IMR-90 (cell line): ENCODE data around the gene BMX. TPM values are rescaled to one million over a fixed set of nuclear protein-coding genes. Genes with fewer than 3 reads are reported as not detected.

Experiments
- ATAC-seq: fragments of 200-7000 bp; cut with Tn5 transposase; 2 replicates; pipeline ENCODE4 v1.9.1; 2020; ENCODE audit warnings: low read depth, mild to moderate bottlenecking, moderate library complexity
- BruUV-seq: library from RNA; stranded (reverse); fragments of 400-500 nt; replicated peaks from 2 replicates; lab custom pipeline; 2021; lab: Mats Ljungman, UMichigan
- CTCF ChIA-PET: fragments of 300-600 bp; formaldehyde crosslinking; extraction: SDS; loops from one replicate; lab custom pipeline; 2021; ENCODE audit warnings: antibody characterized with exemption; lab: Yijun Ruan, JAX
- POLR2A ChIA-PET: fragments of 300-600 bp; sonication (Branson Sonifier 250); formaldehyde crosslinking; loops from one replicate; lab custom pipeline; 2022; ENCODE audit warnings: antibody characterized with exemption; ENCODE audit not compliant: unreplicated experiment; lab: Charles Lee
- DNase-seq: peaks from one replicate; pipeline ENCODE4 v3.0.0; 2013
- H2AFZ ChIP-seq: replicated peaks from 2 replicates; pipeline ENCODE3; 2013; ENCODE audit warnings: low read length, mild to moderate bottlenecking; ENCODE audit not compliant: poor library complexity
- H2AK5ac ChIP-seq: 2 replicates; pipeline ENCODE4 v1.6.1; 2013; ENCODE audit warnings: low read depth, low read length, inconsistent platforms
- H2AK9ac ChIP-seq: replicated peaks from 2 replicates; pipeline ENCODE3; 2013; ENCODE audit warnings: mild to moderate bottlenecking, low read depth, low read length, moderate library complexity; ENCODE audit not compliant: poor library complexity
- H2BK120ac ChIP-seq: 2 replicates; pipeline ENCODE4 v1.6.1; 2013; ENCODE audit warnings: low read depth, low read length, inconsistent platforms
- H2BK15ac ChIP-seq: 3 replicates; pipeline ENCODE4 v1.6.1; 2013; ENCODE audit warnings: low read depth, low read length, inconsistent platforms
- H2BK20ac ChIP-seq: 2 replicates; pipeline ENCODE4 v1.6.1; 2013; ENCODE audit warnings: low read depth, mild to moderate bottlenecking, inconsistent platforms, low read length, moderate library complexity
- H2BK5ac ChIP-seq: 2 replicates; pipeline ENCODE4 v1.6.1; 2013; ENCODE audit warnings: mild to moderate bottlenecking, low read depth, low read length, inconsistent platforms; ENCODE audit not compliant: poor library complexity, severe bottlenecking
- H3K14ac ChIP-seq: replicated peaks from 2 replicates; pipeline ENCODE4 v1.6.1; 2013; ENCODE audit warnings: low read depth, low read length, inconsistent platforms
- H3K18ac ChIP-seq: 2 replicates; pipeline ENCODE4 v1.6.1; 2013; ENCODE audit warnings: low read depth, low read length, control low read depth
- H3K23ac ChIP-seq: 2 replicates; pipeline ENCODE4 v1.6.1; 2013; ENCODE audit warnings: low read depth, low read length, inconsistent platforms
- H3K27ac ChIP-seq: 2 replicates; pipeline ENCODE4 v1.5.1; 2013; ENCODE audit warnings: mild to moderate bottlenecking, control low read depth, low read length; ENCODE audit not compliant: insufficient read depth
- H3K27me3 ChIP-seq: 2 replicates; pipeline ENCODE4 v1.6.1; 2013; ENCODE audit warnings: low read length; ENCODE audit not compliant: control insufficient read depth, insufficient read depth
- H3K36me3 ChIP-seq: 2 replicates; pipeline ENCODE4 v1.6.1; 2013; ENCODE audit warnings: low read length, mixed read lengths; ENCODE audit not compliant: control insufficient read depth, insufficient read depth
- H3K4ac ChIP-seq: 2 replicates; pipeline ENCODE4 v1.6.1; 2013; ENCODE audit warnings: low read depth, low read length, inconsistent platforms
- H3K4me1 ChIP-seq: 2 replicates; pipeline ENCODE4 v1.6.1; 2013; ENCODE audit warnings: low read length, mixed read lengths; ENCODE audit not compliant: control insufficient read depth, insufficient read depth
- H3K4me2 ChIP-seq: 2 replicates; pipeline ENCODE4 v1.6.1; 2013; ENCODE audit warnings: low read depth, mild to moderate bottlenecking, control low read depth, low read length, moderate library complexity
- H3K4me3 ChIP-seq: 2 replicates; pipeline ENCODE4 v1.5.1; 2013; ENCODE audit warnings: low read depth, mild to moderate bottlenecking, control low read depth, low read length, moderate library complexity; ENCODE audit not compliant: insufficient read depth
- H3K56ac ChIP-seq: 2 replicates; pipeline ENCODE4 v1.6.1; 2013; ENCODE audit warnings: low read length, inconsistent platforms; ENCODE audit not compliant: insufficient read depth; ENCODE audit errors: extremely low read depth
- H3K79me1 ChIP-seq, 2 experiments: 2 replicates each; pipeline ENCODE4 v1.6.1; 2013; ENCODE audit warnings: low read length in 2 of 2, inconsistent platforms in 1 of 2, low read depth in 1 of 2
- H3K9ac ChIP-seq: 2 replicates; pipeline ENCODE4 v1.6.1; 2013; ENCODE audit warnings: low read depth, low read length, control low read depth
- H3K9me1 ChIP-seq: 2 replicates; pipeline ENCODE4 v1.6.1; 2013; ENCODE audit warnings: low read length, inconsistent platforms; ENCODE audit not compliant: insufficient read depth
- H3K9me3 ChIP-seq: 2 replicates; pipeline ENCODE4 v1.6.1; 2013; ENCODE audit warnings: low read length; ENCODE audit not compliant: control insufficient read depth, insufficient read depth
- H4K20me1 ChIP-seq: 2 replicates; pipeline ENCODE4 v1.6.1; 2013; ENCODE audit warnings: low read length, inconsistent platforms; ENCODE audit not compliant: insufficient read depth
- H4K5ac ChIP-seq: 2 replicates; pipeline ENCODE4 v1.6.1; 2013; ENCODE audit warnings: mild to moderate bottlenecking, low read depth, low read length, control low read depth
- H4K8ac ChIP-seq, 2 experiments: 2 replicates each; pipeline ENCODE4 v1.6.1; 2013; ENCODE audit warnings: low read depth in 2 of 2, low read length in 2 of 2, control low read depth in 1 of 2, inconsistent platforms in 1 of 2
- H4K91ac ChIP-seq: 2 replicates; pipeline ENCODE4 v1.6.1; 2013; ENCODE audit warnings: low read depth, low read length, inconsistent platforms; ENCODE audit not compliant: insufficient read depth
- BHLHE40 ChIP-seq: fragments of 150-350 bp; IDR thresholded peaks from 2 replicates; pipeline ENCODE4 v1.6.1; 2016; ENCODE audit warnings: mild to moderate bottlenecking, low read depth, low read length
- CEBPB ChIP-seq: IDR thresholded peaks from 2 replicates; pipeline ENCODE4 v1.6.1; 2012; ENCODE audit warnings: low read depth, low read length, improper control_type of control experiment
- CHD1 ChIP-seq: IDR thresholded peaks from 2 replicates; pipeline ENCODE4 v1.6.1; 2012; ENCODE audit warnings: low read depth, low read length, improper control_type of control experiment
- CTCF ChIP-seq: conservative IDR thresholded peaks from 2 replicates; pipeline ENCODE4 v1.5.1; 2012; ENCODE audit warnings: mild to moderate bottlenecking, low read depth, low read length, improper control_type of control experiment
- ELK1 ChIP-seq: fragments of 150-350 bp; IDR thresholded peaks from 2 replicates; pipeline ENCODE4 v1.6.1; 2016; ENCODE audit warnings: low read depth, mild to moderate bottlenecking, low read length, moderate library complexity, borderline replicate concordance
- FOS ChIP-seq: fragments of 150-350 bp; IDR thresholded peaks from 2 replicates; pipeline ENCODE4 v1.6.1; 2016; ENCODE audit warnings: low read depth, low read length
- MAFK ChIP-seq: IDR thresholded peaks from 2 replicates; pipeline ENCODE4 v1.6.1; 2012; ENCODE audit warnings: low read depth, low read length, improper control_type of control experiment
- MAZ ChIP-seq: IDR thresholded peaks from 2 replicates; pipeline ENCODE4 v1.6.1; 2012; ENCODE audit warnings: low read depth, mild to moderate bottlenecking, low read length, improper control_type of control experiment, moderate library complexity, borderline replicate concordance
- MXI1 ChIP-seq: IDR thresholded peaks from 2 replicates; pipeline ENCODE4 v1.6.1; 2012; ENCODE audit warnings: low read depth, mild to moderate bottlenecking, low read length, moderate library complexity, borderline replicate concordance
- NFE2L2 ChIP-seq: fragments of 150-350 bp; IDR thresholded peaks from 2 replicates; pipeline ENCODE4 v1.6.1; 2016; ENCODE audit warnings: low read depth, mild to moderate bottlenecking, low read length
- POLR2A ChIP-seq: IDR thresholded peaks from 2 replicates; pipeline ENCODE4 v1.6.1; 2012; ENCODE audit warnings: mild to moderate bottlenecking, low read depth, low read length
- RAD21 ChIP-seq: IDR thresholded peaks from 2 replicates; pipeline ENCODE4 v1.6.1; 2012; ENCODE audit warnings: low read length, improper control_type of control experiment
- RCOR1 ChIP-seq: IDR thresholded peaks from 2 replicates; pipeline ENCODE4 v1.6.1; 2012; ENCODE audit warnings: mild to moderate bottlenecking, low read length, improper control_type of control experiment; ENCODE audit not compliant: insufficient replicate concordance
- RFX5 ChIP-seq: IDR thresholded peaks from 2 replicates; pipeline ENCODE4 v1.8.0; 2012; ENCODE audit warnings: low read depth, mild to moderate bottlenecking, low read length, moderate library complexity
- SMC3 ChIP-seq: fragments of 150-350 bp; IDR thresholded peaks from 2 replicates; pipeline ENCODE4 v1.6.1; 2016; ENCODE audit warnings: low read depth, mild to moderate bottlenecking, antibody characterized with exemption, low read length, moderate library complexity
- USF2 ChIP-seq: fragments of 150-350 bp; IDR thresholded peaks from 2 replicates; pipeline ENCODE4 v1.6.1; 2017; ENCODE audit warnings: mild to moderate bottlenecking, antibody characterized with exemption, low read length, low read depth
- WGBS, 2 experiments: methylation state at CpG; one replicate each; pipeline versions ENCODE4 v1.1.5 to v1.1.7; 2013; ENCODE audit warnings: missing lambda C conversion rate in 2 of 2; ENCODE audit not compliant: insufficient read length in 1 of 2; ENCODE audit errors: extremely low coverage in 2 of 2; 5-methylcytosine and 5-hydroxymethylcytosine counted together
- dilution Hi-C: fragments of 300-500 bp; cut with HindIII; formaldehyde crosslinking; loops from one replicate; pipeline ENCODE4 v1.14.3; 2018; ENCODE audit warnings: low sequenced_read_pairs; ENCODE audit not compliant: unreplicated experiment
- in situ Hi-C: fragments of 300-500 bp; cut with MboI; formaldehyde crosslinking; loops from 3 replicates; pipeline ENCODE4 v1.14.3; 2019; ENCODE audit warnings: low sequenced_read_pairs, inconsistent platforms, mixed read lengths
- intact Hi-C: fragments of 100-400 bp; cut with micrococcal nuclease; formaldehyde crosslinking; loops from 2 replicates; pipeline ENCODE4 v1.10.0; 2022
- polyA plus RNA-seq, 3 experiments: library from polyadenylated mRNA; depleted of rRNA; stranded (reverse); fragments of >200 nt; gene quantifications; 2 replicates each; pipeline ENCODE4 v1.2.3, GENCODE V29; 2012; ENCODE audit warnings: low replicate concordance in 1 of 3
- total RNA-seq: library from RNA; depleted of rRNA; stranded (reverse); fragments of >200 nt; gene quantifications from 2 replicates; pipeline ENCODE4 v1.2.3, GENCODE V29; 2012

BMX gene
- total and polyA plus RNA-seq, 2 of the 4 experiments (the other 2 are of a cell fraction) = not detected

- POLR2A ChIA-PET = no interaction called here
- Histone ChIP-seq H4K8ac (no peak overlapping the region), H3K4me3 (no peak overlapping the region), H2BK15ac (no peak overlapping the region), H3K56ac (no peak overlapping the region), H2AK9ac (no peak overlapping the region), H2BK5ac (no peak overlapping the region), H3K4me2 (no peak overlapping the region), H2AFZ (no peak overlapping the region), H4K5ac (no peak overlapping the region), H3K9me1 (no peaks in the 10 kb centered on the region), H3K14ac (no peak overlapping the region), H3K18ac (no peak overlapping the region), H3K4ac (no peak overlapping the region), H3K27ac (no peak overlapping the region), H3K4me1 (no peaks in the 10 kb centered on the region), H2BK120ac (no peak overlapping the region), H2BK20ac (no peak overlapping the region), H2AK5ac (no peak overlapping the region), H3K23ac (no peak overlapping the region), H4K20me1 (no peaks in the 10 kb centered on the region), H3K27me3 (peaks cover 6% of the 10 kb centered on the region), H3K9ac (no peak overlapping the region), H3K9me3 (no peaks in the 10 kb centered on the region), H3K36me3 (no peaks in the 10 kb centered on the region), H3K79me1 (no peaks in the 10 kb centered on the region), H4K91ac (no peak overlapping the region)
- CTCF ChIA-PET = no interaction called here
- ATAC-seq (no peak), DNase-seq (no peak)
- WGBS, 2 experiments = no CpG with 5 or more reads among the region's 3 CpGs
- in situ Hi-C loops = loop anchor here (10.0 kb wide), 1 partner anchor 216 kb away; no protein-coding TSS in a partner anchor
- intact Hi-C loops = no loop called here
- TF ChIP-seq POLR2A = no peak
- no peak for TF ChIP-seq USF2
- TF ChIP-seq NFE2L2 = no peak
- no peak for TF ChIP-seq BHLHE40
- no peak for TF ChIP-seq CHD1
- no peak for TF ChIP-seq ELK1
- TF ChIP-seq MAZ = no peak
- no peak for TF ChIP-seq RAD21
- TF ChIP-seq RCOR1 = no peak
- no peak for TF ChIP-seq MXI1
- no peak for TF ChIP-seq SMC3
- no peak for TF ChIP-seq RFX5
- TF ChIP-seq CTCF = no peak
- no peak for TF ChIP-seq CEBPB
- no peak for TF ChIP-seq FOS
- no peak for TF ChIP-seq MAFK
- no TSS peak for BruUV-seq
- dilution Hi-C loops = no loop called here
Observed at GRCh38 chrX:15560924-15561323, 60.3 kb downstream of the BMX start.
